Keratinocyte (primary cell): ENCODE measurements around the gene TBL1XR1.

Source experiments
- CTCF ChIP-seq, 3 experiments: IDR thresholded peaks in 1 of 3; conservative IDR thresholded peaks in 1 of 3; optimal IDR thresholded peaks in 1 of 3; 2 replicates in 2 of 3; 3 replicates in 1 of 3; pipeline versions ENCODE3 to v1.5.1; 2011; ENCODE audit warnings: low read length in 3 of 3, mild to moderate bottlenecking in 3 of 3, moderate library complexity in 2 of 3, control low read depth in 1 of 3, inconsistent platforms in 1 of 3; ENCODE audit not compliant: insufficient read depth in 2 of 3; ENCODE audit errors: extremely low read depth in 1 of 3
- EZH2 ChIP-seq: IDR thresholded peaks from one replicate; pipeline ENCODE4 v1.6.1; 2012; ENCODE audit warnings: inconsistent platforms, mild to moderate bottlenecking, low read length, moderate library complexity

- TF ChIP-seq EZH2, result no peak
- TF ChIP-seq CTCF (optimal IDR thresholded peaks at IDR 0.05 in 1 of 3, IDR thresholded peaks at IDR 0.05 in 1 of 3, conservative IDR thresholded peaks at IDR 0.05 in 1 of 3; ENCODE audit: extremely low read depth in 1 of 3, insufficient read depth in 2 of 3, low read length in 3 of 3), result no peak
Measured at GRCh38 chr3:177179281-177180067, 17.8 kb downstream of the TBL1XR1 start.
